HepG2 (cell line): ENCODE measurements around the gene NAV2. TPM values are rescaled to one million over a fixed set of nuclear protein-coding genes. Genes with fewer than 3 reads are reported as not detected.
A peak's percentile ranks its signal among the peaks of the same experiment; 100 is the strongest.

ENCODE experiments used
- FLYWCH1 ChIP-seq: sonication (generic); formaldehyde crosslinking; IDR thresholded peaks from 2 replicates; pipeline ENCODE4 v1.8.1; 2023; ENCODE audit warnings: mild to moderate bottlenecking, missing genetic modification reagents
- FOXK1 ChIP-seq: sonication (generic); formaldehyde crosslinking; IDR thresholded peaks from 2 replicates; pipeline ENCODE4 v1.4.0; 2020; ENCODE audit warnings: low read depth, missing genetic modification reagents, borderline replicate concordance
- GABPB1 ChIP-seq: IDR thresholded peaks from 2 replicates; pipeline ENCODE4 v1.6.1; 2016; ENCODE audit warnings: mild to moderate bottlenecking, missing genetic modification reagents, moderate library complexity, missing compliant biosample characterization
- PAX8 ChIP-seq: sonication (generic); formaldehyde crosslinking; IDR thresholded peaks from 2 replicates; pipeline ENCODE4 v1.8.0; 2022; ENCODE audit warnings: mild to moderate bottlenecking, missing genetic modification reagents, borderline replicate concordance
- PHF8 ChIP-seq: sonication (generic); formaldehyde crosslinking; IDR thresholded peaks from 2 replicates; pipeline ENCODE4 v1.5.0; 2020; ENCODE audit warnings: missing genetic modification reagents
- SETDB1 ChIP-seq: sonication (generic); formaldehyde crosslinking; IDR thresholded peaks from 2 replicates; pipeline ENCODE4 v1.5.1; 2020; ENCODE audit warnings: missing genetic modification reagents, mild to moderate bottlenecking, borderline replicate concordance
- SP5 ChIP-seq: IDR thresholded peaks from 2 replicates; pipeline ENCODE4 v1.6.1; 2016; ENCODE audit warnings: low read depth, borderline replicate concordance
- ZNF292 ChIP-seq: sonication (generic); formaldehyde crosslinking; IDR thresholded peaks from 2 replicates; pipeline ENCODE4 v1.8.1; 2022; ENCODE audit warnings: mild to moderate bottlenecking, low read depth, missing genetic modification reagents, borderline replicate concordance
- ZNF354B ChIP-seq: sonication (generic); formaldehyde crosslinking; IDR thresholded peaks from 2 replicates; pipeline ENCODE4 v1.8.0; 2022; ENCODE audit warnings: mild to moderate bottlenecking, missing genetic modification reagents
- ZNF703 ChIP-seq: sonication (generic); formaldehyde crosslinking; IDR thresholded peaks from 2 replicates; pipeline ENCODE4 v1.5.1; 2020; ENCODE audit warnings: missing genetic modification reagents, mild to moderate bottlenecking, moderate library complexity, borderline replicate concordance
- ZNF709 ChIP-seq: sonication (generic); formaldehyde crosslinking; IDR thresholded peaks from 2 replicates; pipeline ENCODE4 v1.5.0; 2020; ENCODE audit warnings: mild to moderate bottlenecking, missing genetic modification reagents
- ZNF747 ChIP-seq: sonication (generic); formaldehyde crosslinking; IDR thresholded peaks from 2 replicates; pipeline ENCODE4 v1.8.1; 2023; ENCODE audit warnings: missing genetic modification reagents, mild to moderate bottlenecking, borderline replicate concordance
- ZNF772 ChIP-seq: sonication (generic); formaldehyde crosslinking; IDR thresholded peaks from 2 replicates; pipeline ENCODE4 v1.5.0; 2020; ENCODE audit warnings: mild to moderate bottlenecking, missing genetic modification reagents
- polyA plus RNA-seq, 8 experiments: library from polyadenylated mRNA; depleted of rRNA in 3 of 8; stranded (reverse) in 7 of 8; unstranded in 1 of 8; fragments of >200 nt; fragmentation: Illumina TruSeq in 4 of 8; extraction: Trizol in 4 of 8; gene quantifications; 2 replicates each; pipeline versions ENCODE4 v1.2.1 to v1.2.3, GENCODE V29; 2011 to 2016; ENCODE audit warnings: low read depth in 4 of 8, missing spikeins in 1 of 8, mixed read lengths in 1 of 8; ENCODE audit not compliant: insufficient read depth in 1 of 8
- total RNA-seq, 5 experiments: library from RNA; depleted of rRNA; stranded (reverse); fragments of >200 nt; fragmentation: Illumina TruSeq; extraction: Trizol; gene quantifications; 2 replicates each; pipeline ENCODE4 v1.2.3, GENCODE V29; 2016; ENCODE audit warnings: low read depth in 1 of 5
- TF ChIP-seq, protein P1 (sequence below): sonication (generic); formaldehyde crosslinking; IDR thresholded peaks from 2 replicates; pipeline ENCODE4 v1.4.0; 2020; ENCODE audit warnings: missing genetic modification reagents
- TF ChIP-seq, protein P2 (sequence below): sonication (generic); formaldehyde crosslinking; IDR thresholded peaks from 2 replicates; pipeline ENCODE4 v1.5.0; 2020; ENCODE audit warnings: mild to moderate bottlenecking, missing genetic modification reagents
- TF ChIP-seq, protein P3 (sequence below): sonication (generic); formaldehyde crosslinking; IDR thresholded peaks from 2 replicates; pipeline ENCODE4 v1.4.0; 2020; ENCODE audit warnings: missing genetic modification reagents, borderline replicate concordance
- TF ChIP-seq, protein P4 (sequence below): sonication (generic); formaldehyde crosslinking; IDR thresholded peaks from 2 replicates; pipeline ENCODE4 v1.8.0; 2022; ENCODE audit warnings: mild to moderate bottlenecking, missing genetic modification reagents, borderline replicate concordance

The NAV2 gene
- total and polyA plus RNA-seq, 2 of the 13 experiments (the other 11 are each of a cell fraction or from before 2014, with no cell fraction given) = 9.3 to 34.6 TPM

DNA sequence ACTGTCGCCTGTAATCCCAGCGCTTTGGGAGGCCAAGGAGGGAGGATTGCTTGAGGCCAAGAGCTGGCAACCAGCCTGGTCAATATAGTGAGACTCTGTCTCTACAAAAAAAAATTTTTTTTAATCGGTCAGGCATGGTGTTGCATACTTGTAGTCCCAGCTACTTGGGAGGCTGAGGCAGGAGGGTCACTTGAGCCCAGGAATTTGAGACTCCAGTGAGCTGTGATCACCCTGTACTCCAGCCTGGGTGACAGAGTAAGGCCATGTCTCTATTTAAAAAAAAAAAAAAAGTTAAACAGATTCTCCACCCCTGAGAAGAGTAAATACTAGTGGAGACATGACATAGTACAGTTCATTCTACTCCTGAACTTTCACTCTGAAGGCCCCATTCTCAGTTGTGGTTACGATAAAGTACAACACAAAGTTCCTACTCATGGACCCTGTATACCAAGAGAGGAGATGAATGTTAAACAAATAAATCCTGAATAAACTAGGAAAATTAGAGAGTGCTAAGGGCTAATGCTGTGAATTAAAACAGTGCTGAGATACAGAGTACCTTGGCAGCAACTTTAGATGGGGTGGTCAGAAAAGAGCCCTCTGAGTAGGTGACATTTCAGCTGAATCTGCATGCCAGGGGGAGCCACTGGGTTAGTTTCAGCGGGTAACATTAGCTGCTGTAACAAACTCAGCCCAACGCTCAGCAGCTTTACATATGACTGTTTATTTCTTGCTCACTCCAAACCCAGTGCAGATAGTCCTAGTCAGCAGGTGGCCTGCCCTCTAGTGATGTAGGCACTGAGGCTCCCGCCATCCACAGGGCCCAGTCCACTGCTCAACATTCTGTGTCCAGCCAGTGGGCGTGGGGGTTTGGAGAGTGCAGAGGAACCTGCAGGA is 372.5 kb downstream of the NAV2 start (continued):
- TF ChIP-seq, protein P1, sequence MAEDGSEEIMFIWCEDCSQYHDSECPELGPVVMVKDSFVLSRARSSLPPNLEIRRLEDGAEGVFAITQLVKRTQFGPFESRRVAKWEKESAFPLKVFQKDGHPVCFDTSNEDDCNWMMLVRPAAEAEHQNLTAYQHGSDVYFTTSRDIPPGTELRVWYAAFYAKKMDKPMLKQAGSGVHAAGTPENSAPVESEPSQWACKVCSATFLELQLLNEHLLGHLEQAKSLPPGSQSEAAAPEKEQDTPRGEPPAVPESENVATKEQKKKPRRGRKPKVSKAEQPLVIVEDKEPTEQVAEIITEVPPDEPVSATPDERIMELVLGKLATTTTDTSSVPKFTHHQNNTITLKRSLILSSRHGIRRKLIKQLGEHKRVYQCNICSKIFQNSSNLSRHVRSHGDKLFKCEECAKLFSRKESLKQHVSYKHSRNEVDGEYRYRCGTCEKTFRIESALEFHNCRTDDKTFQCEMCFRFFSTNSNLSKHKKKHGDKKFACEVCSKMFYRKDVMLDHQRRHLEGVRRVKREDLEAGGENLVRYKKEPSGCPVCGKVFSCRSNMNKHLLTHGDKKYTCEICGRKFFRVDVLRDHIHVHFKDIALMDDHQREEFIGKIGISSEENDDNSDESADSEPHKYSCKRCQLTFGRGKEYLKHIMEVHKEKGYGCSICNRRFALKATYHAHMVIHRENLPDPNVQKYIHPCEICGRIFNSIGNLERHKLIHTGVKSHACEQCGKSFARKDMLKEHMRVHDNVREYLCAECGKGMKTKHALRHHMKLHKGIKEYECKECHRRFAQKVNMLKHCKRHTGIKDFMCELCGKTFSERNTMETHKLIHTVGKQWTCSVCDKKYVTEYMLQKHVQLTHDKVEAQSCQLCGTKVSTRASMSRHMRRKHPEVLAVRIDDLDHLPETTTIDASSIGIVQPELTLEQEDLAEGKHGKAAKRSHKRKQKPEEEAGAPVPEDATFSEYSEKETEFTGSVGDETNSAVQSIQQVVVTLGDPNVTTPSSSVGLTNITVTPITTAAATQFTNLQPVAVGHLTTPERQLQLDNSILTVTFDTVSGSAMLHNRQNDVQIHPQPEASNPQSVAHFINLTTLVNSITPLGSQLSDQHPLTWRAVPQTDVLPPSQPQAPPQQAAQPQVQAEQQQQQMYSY (CRISPR knock-in tag) = no peak
- TF ChIP-seq SP5 (CRISPR knock-in tag) (no peak), PAX8 (CRISPR knock-in tag) (no peak), SETDB1 (no peak), ZNF703 (CRISPR knock-in tag) (no peak), ZNF292 (CRISPR knock-in tag) (0 out of 2 replicates have a peak, but pooled peaks have one; percentile 41), PHF8 (CRISPR knock-in tag) (no peak), FLYWCH1 (CRISPR knock-in tag) (no peak), GABPB1 (CRISPR knock-in tag) (no peak), ZNF709 (CRISPR knock-in tag) (no peak), ZNF354B (CRISPR knock-in tag) (no peak), ZNF772 (CRISPR knock-in tag) (no peak), ZNF747 (CRISPR knock-in tag) (no peak), FOXK1 (CRISPR knock-in tag) (no peak)
- TF ChIP-seq, protein P2, sequence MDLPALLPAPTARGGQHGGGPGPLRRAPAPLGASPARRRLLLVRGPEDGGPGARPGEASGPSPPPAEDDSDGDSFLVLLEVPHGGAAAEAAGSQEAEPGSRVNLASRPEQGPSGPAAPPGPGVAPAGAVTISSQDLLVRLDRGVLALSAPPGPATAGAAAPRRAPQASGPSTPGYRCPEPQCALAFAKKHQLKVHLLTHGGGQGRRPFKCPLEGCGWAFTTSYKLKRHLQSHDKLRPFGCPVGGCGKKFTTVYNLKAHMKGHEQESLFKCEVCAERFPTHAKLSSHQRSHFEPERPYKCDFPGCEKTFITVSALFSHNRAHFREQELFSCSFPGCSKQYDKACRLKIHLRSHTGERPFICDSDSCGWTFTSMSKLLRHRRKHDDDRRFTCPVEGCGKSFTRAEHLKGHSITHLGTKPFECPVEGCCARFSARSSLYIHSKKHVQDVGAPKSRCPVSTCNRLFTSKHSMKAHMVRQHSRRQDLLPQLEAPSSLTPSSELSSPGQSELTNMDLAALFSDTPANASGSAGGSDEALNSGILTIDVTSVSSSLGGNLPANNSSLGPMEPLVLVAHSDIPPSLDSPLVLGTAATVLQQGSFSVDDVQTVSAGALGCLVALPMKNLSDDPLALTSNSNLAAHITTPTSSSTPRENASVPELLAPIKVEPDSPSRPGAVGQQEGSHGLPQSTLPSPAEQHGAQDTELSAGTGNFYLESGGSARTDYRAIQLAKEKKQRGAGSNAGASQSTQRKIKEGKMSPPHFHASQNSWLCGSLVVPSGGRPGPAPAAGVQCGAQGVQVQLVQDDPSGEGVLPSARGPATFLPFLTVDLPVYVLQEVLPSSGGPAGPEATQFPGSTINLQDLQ = no peak
- TF ChIP-seq, protein P3, sequence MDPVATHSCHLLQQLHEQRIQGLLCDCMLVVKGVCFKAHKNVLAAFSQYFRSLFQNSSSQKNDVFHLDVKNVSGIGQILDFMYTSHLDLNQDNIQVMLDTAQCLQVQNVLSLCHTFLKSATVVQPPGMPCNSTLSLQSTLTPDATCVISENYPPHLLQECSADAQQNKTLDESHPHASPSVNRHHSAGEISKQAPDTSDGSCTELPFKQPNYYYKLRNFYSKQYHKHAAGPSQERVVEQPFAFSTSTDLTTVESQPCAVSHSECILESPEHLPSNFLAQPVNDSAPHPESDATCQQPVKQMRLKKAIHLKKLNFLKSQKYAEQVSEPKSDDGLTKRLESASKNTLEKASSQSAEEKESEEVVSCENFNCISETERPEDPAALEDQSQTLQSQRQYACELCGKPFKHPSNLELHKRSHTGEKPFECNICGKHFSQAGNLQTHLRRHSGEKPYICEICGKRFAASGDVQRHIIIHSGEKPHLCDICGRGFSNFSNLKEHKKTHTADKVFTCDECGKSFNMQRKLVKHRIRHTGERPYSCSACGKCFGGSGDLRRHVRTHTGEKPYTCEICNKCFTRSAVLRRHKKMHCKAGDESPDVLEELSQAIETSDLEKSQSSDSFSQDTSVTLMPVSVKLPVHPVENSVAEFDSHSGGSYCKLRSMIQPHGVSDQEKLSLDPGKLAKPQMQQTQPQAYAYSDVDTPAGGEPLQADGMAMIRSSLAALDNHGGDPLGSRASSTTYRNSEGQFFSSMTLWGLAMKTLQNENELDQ (CRISPR knock-in tag) = no peak
- TF ChIP-seq, protein P4, sequence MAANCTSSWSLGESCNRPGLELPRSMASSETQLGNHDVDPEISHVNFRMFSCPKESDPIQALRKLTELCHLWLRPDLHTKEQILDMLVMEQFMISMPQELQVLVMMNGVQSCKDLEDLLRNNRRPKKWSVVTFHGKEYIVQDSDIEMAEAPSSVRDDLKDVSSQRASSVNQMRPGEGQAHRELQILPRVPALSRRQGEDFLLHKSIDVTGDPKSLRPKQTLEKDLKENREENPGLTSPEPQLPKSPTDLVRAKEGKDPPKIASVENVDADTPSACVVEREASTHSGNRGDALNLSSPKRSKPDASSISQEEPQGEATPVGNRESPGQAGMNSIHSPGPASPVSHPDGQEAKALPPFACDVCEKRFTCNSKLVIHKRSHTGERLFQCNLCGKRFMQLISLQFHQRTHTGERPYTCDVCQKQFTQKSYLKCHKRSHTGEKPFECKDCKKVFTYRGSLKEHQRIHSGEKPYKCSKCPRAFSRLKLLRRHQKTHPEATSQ (CRISPR knock-in tag) = 0 out of 2 replicates have a peak, but pooled peaks have one; percentile 42
